ENCODE measurements around the gene FAXDC2. TPM values are rescaled to one million over a fixed set of nuclear protein-coding genes. Genes with fewer than 3 reads are reported as not detected.

Gene FAXDC2
- polyA plus RNA-seq (2012; ENCODE audit: missing spikeins), result 1.6 TPM

- FAIRE-seq, result no peak
- DNase-seq (ENCODE audit: insufficient read length), result no peak
- TF ChIP-seq POLR2A (IDR thresholded peaks at IDR 0.05; ENCODE audit: low read depth, low read length) (no peak), TAF1 (IDR thresholded peaks at IDR 0.05; ENCODE audit: borderline replicate concordance, low read depth, low read length) (no peak), POLR2AphosphoS5 (IDR thresholded peaks at IDR 0.05; ENCODE audit: low read depth, low read length) (no peak)
Measured at GRCh38 chr5:154850255-154851062, at the start of gene FAXDC2. FAXDC2 (minus strand) TSS chr5:154850603; CDS start chr5:154838178, 12,425 bp downstream.

GRCh38 chr5:154900066-154900465, 49.7 kb upstream of the FAXDC2 start:
- TF ChIP-seq POLR2A (IDR thresholded peaks at IDR 0.05; ENCODE audit: low read depth, low read length) (no peak), TAF1 (IDR thresholded peaks at IDR 0.05; ENCODE audit: borderline replicate concordance, low read depth, low read length) (no peak), POLR2AphosphoS5 (IDR thresholded peaks at IDR 0.05; ENCODE audit: low read depth, low read length) (no peak)
- DNase-seq (ENCODE audit: insufficient read length) (no peak), FAIRE-seq (no peak)

GRCh38 chr5:154899151-154899816, 48.9 kb upstream of the FAXDC2 start:
- FAIRE-seq, result no peak
- TF ChIP-seq POLR2AphosphoS5 (IDR thresholded peaks at IDR 0.05; ENCODE audit: low read depth, low read length), result no peak
- TF ChIP-seq TAF1 (IDR thresholded peaks at IDR 0.05; ENCODE audit: borderline replicate concordance, low read depth, low read length), result no peak
- TF ChIP-seq POLR2A (IDR thresholded peaks at IDR 0.05; ENCODE audit: low read depth, low read length), result no peak
- DNase-seq (ENCODE audit: insufficient read length), result no peak

- FAIRE-seq (no peak), DNase-seq (ENCODE audit: insufficient read length) (no peak)
- TF ChIP-seq POLR2A (IDR thresholded peaks at IDR 0.05; ENCODE audit: low read depth, low read length) (no peak), POLR2AphosphoS5 (IDR thresholded peaks at IDR 0.05; ENCODE audit: low read depth, low read length) (no peak), TAF1 (IDR thresholded peaks at IDR 0.05; ENCODE audit: borderline replicate concordance, low read depth, low read length) (no peak)
Measured at GRCh38 chr5:154898210-154898609, 47.8 kb upstream of the FAXDC2 start.

GRCh38 chr5:154896562-154897165, 46.3 kb upstream of the FAXDC2 start:
- TF ChIP-seq TAF1 (IDR thresholded peaks at IDR 0.05; ENCODE audit: borderline replicate concordance, low read depth, low read length), result no peak
- no peak for TF ChIP-seq POLR2A (IDR thresholded peaks at IDR 0.05; ENCODE audit: low read depth, low read length)
- TF ChIP-seq POLR2AphosphoS5 (IDR thresholded peaks at IDR 0.05; ENCODE audit: low read depth, low read length), result no peak
- FAIRE-seq (no peak), DNase-seq (ENCODE audit: insufficient read length) (no peak)

GRCh38 chr5:154895606-154896561, 45.5 kb upstream of the FAXDC2 start:
- no peak for DNase-seq (ENCODE audit: insufficient read length)
- no peak for FAIRE-seq
- TF ChIP-seq POLR2AphosphoS5 (IDR thresholded peaks at IDR 0.05; ENCODE audit: low read depth, low read length), result no peak
- no peak for TF ChIP-seq POLR2A (IDR thresholded peaks at IDR 0.05; ENCODE audit: low read depth, low read length)
- TF ChIP-seq TAF1 (IDR thresholded peaks at IDR 0.05; ENCODE audit: borderline replicate concordance, low read depth, low read length), result no peak

- DNase-seq (ENCODE audit: insufficient read length) (no peak), FAIRE-seq (no peak)
- TF ChIP-seq POLR2AphosphoS5 (IDR thresholded peaks at IDR 0.05; ENCODE audit: low read depth, low read length), result no peak
- TF ChIP-seq POLR2A (IDR thresholded peaks at IDR 0.05; ENCODE audit: low read depth, low read length), result no peak
- TF ChIP-seq TAF1 (IDR thresholded peaks at IDR 0.05; ENCODE audit: borderline replicate concordance, low read depth, low read length), result no peak
Measured at GRCh38 chr5:154893381-154893780, 43.0 kb upstream of the FAXDC2 start.

- TF ChIP-seq POLR2AphosphoS5 (IDR thresholded peaks at IDR 0.05; ENCODE audit: low read depth, low read length) (no peak), TAF1 (IDR thresholded peaks at IDR 0.05; ENCODE audit: borderline replicate concordance, low read depth, low read length) (no peak), POLR2A (IDR thresholded peaks at IDR 0.05; ENCODE audit: low read depth, low read length) (no peak)
- FAIRE-seq (no peak), DNase-seq (ENCODE audit: insufficient read length) (no peak)
Measured at GRCh38 chr5:154892369-154892771, 42.0 kb upstream of the FAXDC2 start.

- DNase-seq (ENCODE audit: insufficient read length) (no peak), FAIRE-seq (no peak)
- TF ChIP-seq POLR2A (IDR thresholded peaks at IDR 0.05; ENCODE audit: low read depth, low read length) (no peak), POLR2AphosphoS5 (IDR thresholded peaks at IDR 0.05; ENCODE audit: low read depth, low read length) (no peak), TAF1 (IDR thresholded peaks at IDR 0.05; ENCODE audit: borderline replicate concordance, low read depth, low read length) (no peak)
Measured at GRCh38 chr5:154885439-154885838, 35.0 kb upstream of the FAXDC2 start.

GRCh38 chr5:154884424-154884823, 34.0 kb upstream of the FAXDC2 start:
- TF ChIP-seq TAF1 (IDR thresholded peaks at IDR 0.05; ENCODE audit: borderline replicate concordance, low read depth, low read length) (no peak), POLR2A (IDR thresholded peaks at IDR 0.05; ENCODE audit: low read depth, low read length) (no peak), POLR2AphosphoS5 (IDR thresholded peaks at IDR 0.05; ENCODE audit: low read depth, low read length) (no peak)
- no peak for FAIRE-seq
- no peak for DNase-seq (ENCODE audit: insufficient read length)

All from GM12892 (cell line).